ENCODE measurements around the gene GPR171. TPM values are rescaled to one million over a fixed set of nuclear protein-coding genes. Genes with fewer than 3 reads are reported as not detected.

The GPR171 gene
- total RNA-seq, 1 experiment from 2014 or later: 0.17 TPM

DNA sequence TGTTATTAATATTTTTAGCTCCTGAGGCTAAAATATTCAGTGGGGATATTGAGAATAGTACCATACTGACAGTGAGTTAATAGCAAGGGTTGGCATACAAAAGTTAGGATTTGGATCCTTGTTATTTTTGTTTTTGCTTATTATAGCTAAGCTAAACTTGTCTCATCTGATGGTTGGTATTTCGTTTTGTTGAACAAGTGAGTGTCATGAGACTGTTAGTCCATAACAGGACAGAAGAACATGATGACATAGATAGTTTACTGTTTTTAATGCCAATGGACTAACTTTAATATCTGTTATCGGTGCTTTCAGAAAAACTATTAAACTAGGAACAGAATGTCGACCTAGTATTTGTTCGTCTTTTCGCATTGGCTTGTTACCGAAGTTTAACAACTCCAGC, 48.5 kb downstream of the GPR171 start (continued):
- TF ChIP-seq, protein P1, sequence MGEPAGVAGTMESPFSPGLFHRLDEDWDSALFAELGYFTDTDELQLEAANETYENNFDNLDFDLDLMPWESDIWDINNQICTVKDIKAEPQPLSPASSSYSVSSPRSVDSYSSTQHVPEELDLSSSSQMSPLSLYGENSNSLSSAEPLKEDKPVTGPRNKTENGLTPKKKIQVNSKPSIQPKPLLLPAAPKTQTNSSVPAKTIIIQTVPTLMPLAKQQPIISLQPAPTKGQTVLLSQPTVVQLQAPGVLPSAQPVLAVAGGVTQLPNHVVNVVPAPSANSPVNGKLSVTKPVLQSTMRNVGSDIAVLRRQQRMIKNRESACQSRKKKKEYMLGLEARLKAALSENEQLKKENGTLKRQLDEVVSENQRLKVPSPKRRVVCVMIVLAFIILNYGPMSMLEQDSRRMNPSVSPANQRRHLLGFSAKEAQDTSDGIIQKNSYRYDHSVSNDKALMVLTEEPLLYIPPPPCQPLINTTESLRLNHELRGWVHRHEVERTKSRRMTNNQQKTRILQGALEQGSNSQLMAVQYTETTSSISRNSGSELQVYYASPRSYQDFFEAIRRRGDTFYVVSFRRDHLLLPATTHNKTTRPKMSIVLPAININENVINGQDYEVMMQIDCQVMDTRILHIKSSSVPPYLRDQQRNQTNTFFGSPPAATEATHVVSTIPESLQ (CRISPR knock-in tag; IDR thresholded peaks at IDR 0.05): no peak
- no peak for TF ChIP-seq RORB (CRISPR knock-in tag; IDR thresholded peaks at IDR 0.05)
- TF ChIP-seq, protein P2, sequence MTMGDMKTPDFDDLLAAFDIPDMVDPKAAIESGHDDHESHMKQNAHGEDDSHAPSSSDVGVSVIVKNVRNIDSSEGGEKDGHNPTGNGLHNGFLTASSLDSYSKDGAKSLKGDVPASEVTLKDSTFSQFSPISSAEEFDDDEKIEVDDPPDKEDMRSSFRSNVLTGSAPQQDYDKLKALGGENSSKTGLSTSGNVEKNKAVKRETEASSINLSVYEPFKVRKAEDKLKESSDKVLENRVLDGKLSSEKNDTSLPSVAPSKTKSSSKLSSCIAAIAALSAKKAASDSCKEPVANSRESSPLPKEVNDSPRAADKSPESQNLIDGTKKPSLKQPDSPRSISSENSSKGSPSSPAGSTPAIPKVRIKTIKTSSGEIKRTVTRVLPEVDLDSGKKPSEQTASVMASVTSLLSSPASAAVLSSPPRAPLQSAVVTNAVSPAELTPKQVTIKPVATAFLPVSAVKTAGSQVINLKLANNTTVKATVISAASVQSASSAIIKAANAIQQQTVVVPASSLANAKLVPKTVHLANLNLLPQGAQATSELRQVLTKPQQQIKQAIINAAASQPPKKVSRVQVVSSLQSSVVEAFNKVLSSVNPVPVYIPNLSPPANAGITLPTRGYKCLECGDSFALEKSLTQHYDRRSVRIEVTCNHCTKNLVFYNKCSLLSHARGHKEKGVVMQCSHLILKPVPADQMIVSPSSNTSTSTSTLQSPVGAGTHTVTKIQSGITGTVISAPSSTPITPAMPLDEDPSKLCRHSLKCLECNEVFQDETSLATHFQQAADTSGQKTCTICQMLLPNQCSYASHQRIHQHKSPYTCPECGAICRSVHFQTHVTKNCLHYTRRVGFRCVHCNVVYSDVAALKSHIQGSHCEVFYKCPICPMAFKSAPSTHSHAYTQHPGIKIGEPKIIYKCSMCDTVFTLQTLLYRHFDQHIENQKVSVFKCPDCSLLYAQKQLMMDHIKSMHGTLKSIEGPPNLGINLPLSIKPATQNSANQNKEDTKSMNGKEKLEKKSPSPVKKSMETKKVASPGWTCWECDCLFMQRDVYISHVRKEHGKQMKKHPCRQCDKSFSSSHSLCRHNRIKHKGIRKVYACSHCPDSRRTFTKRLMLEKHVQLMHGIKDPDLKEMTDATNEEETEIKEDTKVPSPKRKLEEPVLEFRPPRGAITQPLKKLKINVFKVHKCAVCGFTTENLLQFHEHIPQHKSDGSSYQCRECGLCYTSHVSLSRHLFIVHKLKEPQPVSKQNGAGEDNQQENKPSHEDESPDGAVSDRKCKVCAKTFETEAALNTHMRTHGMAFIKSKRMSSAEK (CRISPR knock-in tag; IDR thresholded peaks at IDR 0.05; ENCODE audit: borderline replicate concordance): no peak

DNA sequence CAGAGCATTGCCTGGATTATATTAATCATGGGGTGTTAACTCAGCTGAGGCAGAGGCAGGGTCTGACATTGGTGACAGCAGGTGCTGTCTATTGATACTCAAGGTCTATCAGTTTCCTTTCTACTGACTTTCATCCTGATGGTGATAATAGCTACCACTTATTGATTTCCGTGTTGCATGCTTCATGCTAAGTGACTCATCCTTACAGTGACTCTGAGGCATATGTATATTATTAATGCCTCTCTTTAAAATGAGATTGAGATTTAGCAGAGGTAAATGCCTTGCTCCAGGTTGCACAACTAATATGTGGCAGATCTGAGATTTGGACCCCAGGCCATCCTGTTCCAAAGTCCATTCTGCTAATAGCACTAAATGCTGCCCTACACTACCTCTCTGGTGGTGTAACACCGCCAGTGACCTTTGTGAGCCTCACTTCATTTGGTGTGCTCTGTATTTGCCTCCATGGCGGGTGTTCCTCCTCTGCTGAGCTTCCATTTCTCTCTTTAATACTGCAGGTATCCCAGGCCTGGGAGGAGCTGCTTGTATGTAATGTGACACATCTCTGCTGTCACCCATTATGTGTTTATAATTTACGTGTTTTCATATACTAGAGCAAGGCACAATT, 50.4 kb downstream of the GPR171 start:
- ATAC-seq: no peak
- peaks cover 15% of the 10 kb centered on the region for H3K4me1 Mint-ChIP-seq
- H3K27ac Mint-ChIP-seq: no peak overlapping the region
- H3K4me3 Mint-ChIP-seq: no peak overlapping the region
- no peaks in the 10 kb centered on the region for H3K27me3 Mint-ChIP-seq (ENCODE audit: low read depth)
- TF ChIP-seq SOX15 (CRISPR knock-in tag; IDR thresholded peaks at IDR 0.05) (no peak), TP53 (CRISPR knock-in tag; IDR thresholded peaks at IDR 0.05) (no peak), GTF2I (CRISPR knock-in tag; conservative IDR thresholded peaks at IDR 0.05) (no peak), TEAD1 (CRISPR knock-in tag; IDR thresholded peaks at IDR 0.05) (no peak), KAT7 (CRISPR knock-in tag; IDR thresholded peaks at IDR 0.05; ENCODE audit: borderline replicate concordance) (no peak), ESRRA (CRISPR knock-in tag; IDR thresholded peaks at IDR 0.05; ENCODE audit: borderline replicate concordance) (no peak), MXD4 (CRISPR knock-in tag; IDR thresholded peaks at IDR 0.05; ENCODE audit: borderline replicate concordance) (no peak)
- TF ChIP-seq, protein P3, sequence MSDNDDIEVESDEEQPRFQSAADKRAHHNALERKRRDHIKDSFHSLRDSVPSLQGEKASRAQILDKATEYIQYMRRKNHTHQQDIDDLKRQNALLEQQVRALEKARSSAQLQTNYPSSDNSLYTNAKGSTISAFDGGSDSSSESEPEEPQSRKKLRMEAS (CRISPR knock-in tag; IDR thresholded peaks at IDR 0.05): no peak
- TF ChIP-seq, protein P4, sequence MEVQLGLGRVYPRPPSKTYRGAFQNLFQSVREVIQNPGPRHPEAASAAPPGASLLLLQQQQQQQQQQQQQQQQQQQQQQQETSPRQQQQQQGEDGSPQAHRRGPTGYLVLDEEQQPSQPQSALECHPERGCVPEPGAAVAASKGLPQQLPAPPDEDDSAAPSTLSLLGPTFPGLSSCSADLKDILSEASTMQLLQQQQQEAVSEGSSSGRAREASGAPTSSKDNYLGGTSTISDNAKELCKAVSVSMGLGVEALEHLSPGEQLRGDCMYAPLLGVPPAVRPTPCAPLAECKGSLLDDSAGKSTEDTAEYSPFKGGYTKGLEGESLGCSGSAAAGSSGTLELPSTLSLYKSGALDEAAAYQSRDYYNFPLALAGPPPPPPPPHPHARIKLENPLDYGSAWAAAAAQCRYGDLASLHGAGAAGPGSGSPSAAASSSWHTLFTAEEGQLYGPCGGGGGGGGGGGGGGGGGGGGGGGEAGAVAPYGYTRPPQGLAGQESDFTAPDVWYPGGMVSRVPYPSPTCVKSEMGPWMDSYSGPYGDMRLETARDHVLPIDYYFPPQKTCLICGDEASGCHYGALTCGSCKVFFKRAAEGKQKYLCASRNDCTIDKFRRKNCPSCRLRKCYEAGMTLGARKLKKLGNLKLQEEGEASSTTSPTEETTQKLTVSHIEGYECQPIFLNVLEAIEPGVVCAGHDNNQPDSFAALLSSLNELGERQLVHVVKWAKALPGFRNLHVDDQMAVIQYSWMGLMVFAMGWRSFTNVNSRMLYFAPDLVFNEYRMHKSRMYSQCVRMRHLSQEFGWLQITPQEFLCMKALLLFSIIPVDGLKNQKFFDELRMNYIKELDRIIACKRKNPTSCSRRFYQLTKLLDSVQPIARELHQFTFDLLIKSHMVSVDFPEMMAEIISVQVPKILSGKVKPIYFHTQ (CRISPR knock-in tag; IDR thresholded peaks at IDR 0.05): no peak
- TF ChIP-seq, protein P5, sequence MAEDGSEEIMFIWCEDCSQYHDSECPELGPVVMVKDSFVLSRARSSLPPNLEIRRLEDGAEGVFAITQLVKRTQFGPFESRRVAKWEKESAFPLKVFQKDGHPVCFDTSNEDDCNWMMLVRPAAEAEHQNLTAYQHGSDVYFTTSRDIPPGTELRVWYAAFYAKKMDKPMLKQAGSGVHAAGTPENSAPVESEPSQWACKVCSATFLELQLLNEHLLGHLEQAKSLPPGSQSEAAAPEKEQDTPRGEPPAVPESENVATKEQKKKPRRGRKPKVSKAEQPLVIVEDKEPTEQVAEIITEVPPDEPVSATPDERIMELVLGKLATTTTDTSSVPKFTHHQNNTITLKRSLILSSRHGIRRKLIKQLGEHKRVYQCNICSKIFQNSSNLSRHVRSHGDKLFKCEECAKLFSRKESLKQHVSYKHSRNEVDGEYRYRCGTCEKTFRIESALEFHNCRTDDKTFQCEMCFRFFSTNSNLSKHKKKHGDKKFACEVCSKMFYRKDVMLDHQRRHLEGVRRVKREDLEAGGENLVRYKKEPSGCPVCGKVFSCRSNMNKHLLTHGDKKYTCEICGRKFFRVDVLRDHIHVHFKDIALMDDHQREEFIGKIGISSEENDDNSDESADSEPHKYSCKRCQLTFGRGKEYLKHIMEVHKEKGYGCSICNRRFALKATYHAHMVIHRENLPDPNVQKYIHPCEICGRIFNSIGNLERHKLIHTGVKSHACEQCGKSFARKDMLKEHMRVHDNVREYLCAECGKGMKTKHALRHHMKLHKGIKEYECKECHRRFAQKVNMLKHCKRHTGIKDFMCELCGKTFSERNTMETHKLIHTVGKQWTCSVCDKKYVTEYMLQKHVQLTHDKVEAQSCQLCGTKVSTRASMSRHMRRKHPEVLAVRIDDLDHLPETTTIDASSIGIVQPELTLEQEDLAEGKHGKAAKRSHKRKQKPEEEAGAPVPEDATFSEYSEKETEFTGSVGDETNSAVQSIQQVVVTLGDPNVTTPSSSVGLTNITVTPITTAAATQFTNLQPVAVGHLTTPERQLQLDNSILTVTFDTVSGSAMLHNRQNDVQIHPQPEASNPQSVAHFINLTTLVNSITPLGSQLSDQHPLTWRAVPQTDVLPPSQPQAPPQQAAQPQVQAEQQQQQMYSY (CRISPR knock-in tag; IDR thresholded peaks at IDR 0.05): no peak
- DNase-seq (ENCODE audit: low spot score): no peak
- ChIA-PET CTCF (interaction anchor here (1.1 to 1.5 kb wide), 3 partner anchors 67 to 144 kb away, joined by 3 to 5 read pairs (median 3); partner anchors contain the start of gene MED12L), POLR2A (interaction anchor here (0.6 to 1.0 kb wide), 2 partner anchors 152 to 241 kb away, joined by 3 to 4 read pairs; no protein-coding TSS in a partner anchor)
- no peaks in the 10 kb centered on the region for H3K9me3 Mint-ChIP-seq
- H3K36me3 Mint-ChIP-seq: peaks cover 2% of the 10 kb centered on the region; the same call in 1 of the 2 replicates

Other genes with a start within 250 kb of the GPR171 start
- not detected in 3 replicates for gene CLRN1, start 230.5 kb downstream of the GPR171 start, total RNA-seq (2021)
- 22.3 to 27.4 TPM (median 25.2 TPM) in 3 replicates for gene MED12L, start 117.6 kb downstream of the GPR171 start, total RNA-seq (2021)
- gene P2RY14, start 75.3 kb upstream of the GPR171 start, total RNA-seq (2021): 0.07 TPM in 1 of 3 replicates, not detected in the others
- 0.16 TPM in 1 of 3 replicates, not detected in the others for gene GPR87, start 113.6 kb upstream of the GPR171 start, total RNA-seq (2021)
- not detected in 3 replicates for gene P2RY13, start 126.3 kb upstream of the GPR171 start, total RNA-seq (2021)
- not detected in 3 replicates for gene P2RY12, start 181.5 kb upstream of the GPR171 start, total RNA-seq (2021)